HFF-Myc (cell line): ENCODE data around the gene DOCK4.
A peak's percentile ranks its signal among the peaks of the same experiment; 100 is the strongest.

Source experiments
- DNase-seq: peaks from one replicate; pipeline ENCODE4 v3.0.0-alpha.2; 2011; ENCODE audit warnings: low read depth; ENCODE audit errors: extremely low read depth
- H3K4me3 ChIP-seq: replicated peaks from 2 replicates; pipeline ENCODE4 v1.5.1; 2011; ENCODE audit warnings: low read depth, mild to moderate bottlenecking, control low read depth, low read length
- TF ChIP-seq, protein P1 (sequence below): IDR thresholded peaks from 2 replicates; pipeline ENCODE4 v1.5.1; 2012; ENCODE audit warnings: mild to moderate bottlenecking, low read depth, low read length, control low read depth; ENCODE audit errors: missing control alignments

The DOCK4 gene

DNA sequence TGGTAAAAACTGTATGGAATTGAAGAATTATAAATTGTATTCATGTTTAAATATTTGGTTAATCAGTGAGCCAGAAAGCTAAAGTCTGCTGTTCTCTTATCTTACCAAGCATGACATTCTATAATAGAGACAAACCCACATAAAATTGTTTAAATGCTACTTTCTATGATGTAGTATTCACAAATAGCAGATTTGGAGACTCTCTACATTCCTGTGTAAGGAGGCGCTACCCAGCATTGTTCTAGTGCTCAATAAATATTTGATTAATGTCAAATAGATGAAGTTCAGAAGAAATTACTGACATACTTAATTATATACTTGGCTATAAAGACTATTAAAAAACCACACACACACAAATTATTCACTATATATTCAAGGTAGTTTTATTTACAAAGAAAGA is 49.8 kb downstream of the DOCK4 start:
- DNase-seq, result no peak
- TF ChIP-seq, protein P1, sequence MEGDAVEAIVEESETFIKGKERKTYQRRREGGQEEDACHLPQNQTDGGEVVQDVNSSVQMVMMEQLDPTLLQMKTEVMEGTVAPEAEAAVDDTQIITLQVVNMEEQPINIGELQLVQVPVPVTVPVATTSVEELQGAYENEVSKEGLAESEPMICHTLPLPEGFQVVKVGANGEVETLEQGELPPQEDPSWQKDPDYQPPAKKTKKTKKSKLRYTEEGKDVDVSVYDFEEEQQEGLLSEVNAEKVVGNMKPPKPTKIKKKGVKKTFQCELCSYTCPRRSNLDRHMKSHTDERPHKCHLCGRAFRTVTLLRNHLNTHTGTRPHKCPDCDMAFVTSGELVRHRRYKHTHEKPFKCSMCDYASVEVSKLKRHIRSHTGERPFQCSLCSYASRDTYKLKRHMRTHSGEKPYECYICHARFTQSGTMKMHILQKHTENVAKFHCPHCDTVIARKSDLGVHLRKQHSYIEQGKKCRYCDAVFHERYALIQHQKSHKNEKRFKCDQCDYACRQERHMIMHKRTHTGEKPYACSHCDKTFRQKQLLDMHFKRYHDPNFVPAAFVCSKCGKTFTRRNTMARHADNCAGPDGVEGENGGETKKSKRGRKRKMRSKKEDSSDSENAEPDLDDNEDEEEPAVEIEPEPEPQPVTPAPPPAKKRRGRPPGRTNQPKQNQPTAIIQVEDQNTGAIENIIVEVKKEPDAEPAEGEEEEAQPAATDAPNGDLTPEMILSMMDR, result no peak
- H3K4me3 ChIP-seq, result no peak overlapping the region

GRCh38 chr7:112154690-112155089 is 51.5 kb downstream of the DOCK4 start:
- TF ChIP-seq, protein P1, result no peak
- H3K4me3 ChIP-seq, result no peak overlapping the region
- DNase-seq, result no peak

DNA sequence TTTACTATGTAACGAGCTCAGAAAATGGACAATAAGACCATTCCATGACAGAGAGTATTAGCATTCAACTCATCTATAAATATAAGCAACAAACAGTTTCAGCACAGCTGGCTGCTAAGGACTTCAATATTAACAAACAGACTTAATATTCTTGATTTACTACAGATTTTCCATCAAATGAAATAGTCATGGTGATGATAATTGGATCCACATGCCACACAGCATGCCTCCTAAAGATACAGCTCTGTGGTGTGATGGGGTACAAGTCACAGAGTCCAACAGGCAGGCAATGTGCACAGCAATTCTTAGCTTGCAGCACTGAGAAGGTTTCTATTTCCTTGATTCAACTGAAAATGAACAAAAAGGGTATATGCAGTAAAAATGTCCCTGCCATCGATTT is 54.0 kb downstream of the DOCK4 start:
- TF ChIP-seq, protein P1, result no peak
- DNase-seq, result peak; percentile 51
- H3K4me3 ChIP-seq, result no peak overlapping the region

DNA sequence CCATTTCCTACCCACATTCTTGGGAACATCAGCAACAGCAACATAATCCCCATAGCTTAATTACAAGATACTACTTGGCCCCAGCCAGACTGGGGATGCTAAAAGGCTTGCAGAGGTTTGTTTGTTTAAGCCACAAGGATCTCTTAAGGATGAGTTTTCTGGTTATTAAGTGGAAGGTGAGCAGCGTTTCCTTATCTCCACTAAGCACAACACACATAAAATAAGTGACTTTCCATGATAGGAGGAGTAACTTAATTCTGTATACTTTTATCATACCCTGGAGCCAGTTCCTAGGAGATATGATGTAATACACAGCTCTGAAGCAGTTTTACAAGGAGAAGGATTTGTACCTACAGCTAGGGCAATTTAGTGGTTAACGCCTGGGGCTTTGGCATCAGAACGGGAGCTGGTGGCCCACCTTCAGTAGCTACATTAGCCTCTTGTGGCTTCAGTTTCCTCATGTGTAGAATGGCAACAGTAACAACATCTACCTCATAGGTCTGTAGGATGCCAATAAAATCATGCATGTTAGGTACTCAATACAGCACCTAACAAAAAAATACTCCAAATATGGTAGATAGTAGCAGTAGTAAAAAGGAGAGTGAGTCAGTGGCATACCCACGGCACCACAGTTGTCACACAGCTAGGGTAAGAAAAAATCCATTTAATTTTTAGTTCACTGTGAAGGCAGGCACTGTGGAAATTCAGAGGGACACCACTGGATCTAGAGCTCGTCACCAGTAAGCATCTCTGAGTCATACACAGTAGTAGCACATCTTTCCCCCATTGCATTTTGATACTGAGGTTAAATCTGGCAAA is 55.2 kb downstream of the DOCK4 start:
- DNase-seq, result no peak
- TF ChIP-seq, protein P1, result no peak
- H3K4me3 ChIP-seq, result no peak overlapping the region

- H3K4me3 ChIP-seq, result no peak overlapping the region
- no peak for DNase-seq
- TF ChIP-seq, protein P1, result no peak
Observed at GRCh38 chr7:112149734-112150133, 56.5 kb downstream of the DOCK4 start.

- DNase-seq, result no peak
- TF ChIP-seq, protein P1, result no peak
Observed at GRCh38 chr7:112147793-112148361, 58.3 kb downstream of the DOCK4 start.

More at GRCh38 chr7:112147793-112148361, 58.3 kb downstream of the DOCK4 start:
- H3K4me3 ChIP-seq, result no peak overlapping the region
